ENCODE results near the gene MPIG6B.

DNA sequence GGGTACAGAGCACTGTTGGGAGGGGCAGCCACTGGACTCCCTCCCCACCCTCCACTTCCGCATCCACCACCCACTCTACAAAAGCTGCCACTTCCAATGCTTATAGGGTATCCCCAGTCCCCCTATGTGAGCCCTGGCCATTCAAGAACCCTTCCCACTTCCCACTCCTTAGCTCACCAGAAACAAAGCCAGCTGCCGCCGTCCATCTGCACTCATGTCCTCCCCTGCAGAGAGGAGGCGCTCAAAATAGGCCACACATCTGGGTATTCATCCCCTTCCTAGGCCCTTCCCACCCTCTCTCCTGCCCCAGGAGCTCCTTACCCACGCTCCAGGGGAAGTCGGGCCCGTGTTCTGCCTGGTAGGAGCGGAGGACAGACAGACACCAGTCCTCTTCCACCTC lies 35.9 kb upstream of the MPIG6B start:
- TF ChIP-seq CTCF (IDR thresholded peaks at IDR 0.05; ENCODE audit: insufficient read depth, low read length) (no peak), POLR2AphosphoS5 (IDR thresholded peaks at IDR 0.05; ENCODE audit: low read depth) (no peak), GABPA (IDR thresholded peaks at IDR 0.05; ENCODE audit: low read depth) (no peak)

Measured in HL-60 (cell line).